A375 (cell line): ENCODE data around the gene OR5AR1. TPM values are rescaled to one million over a fixed set of nuclear protein-coding genes. Genes with fewer than 3 reads are reported as not detected.

Experiments
- small RNA-seq: library from RNA; depleted of rRNA; stranded (forward); fragments of <200 nt; gene quantifications from one replicate; pipeline ENCODE3, GENCODE V24; 2014
- total RNA-seq: library from RNA; depleted of rRNA; stranded (reverse); fragments of >200 nt; shearing (Covaris generic); gene quantifications from 2 replicates; pipeline ENCODE4 v1.2.3, GENCODE V29; 2014; rRNA removed

OR5AR1 gene
- not detected in 2 replicates for total RNA-seq

GRCh38 chr11:56663386-56663785, at the start of gene OR5AR1:
Gene OR5AR1, plus strand, starts transcription at chr11:56663686. Its CDS starts 0 bp downstream, at chr11:56663686.

GRCh38 chr11:56642339-56642738, 21.1 kb upstream of the OR5AR1 start, which contains the start of gene OR5AP2:
Gene OR5AP2, minus strand, starts transcription at chr11:56642439. Its CDS starts 0 bp downstream, at chr11:56642439.

GRCh38 chr11:56698795-56699194, 35.3 kb downstream of the OR5AR1 start, which contains the start of gene OR9G1:
Gene OR9G1, plus strand, starts transcription at chr11:56699095. Its CDS starts 1,293 bp downstream, at chr11:56700388.

Small RNAs within 50 kb of the gene (small RNA-seq; reads per million reads assigned to genes)
- not detected for gene AP004245.1

Other genes starting within 250 kb of the OR5AR1 start
- not detected in 2 replicates for gene OR5M3, start 190.3 kb upstream of the OR5AR1 start, total RNA-seq
- not detected in 2 replicates for gene OR5M8, start 172.3 kb upstream of the OR5AR1 start, total RNA-seq
- gene OR5M11, start 120.4 kb upstream of the OR5AR1 start, total RNA-seq: not detected in 2 replicates
- gene OR5M10, start 86.0 kb upstream of the OR5AR1 start, total RNA-seq: not detected in 2 replicates
- not detected in 2 replicates for gene OR5M1, start 48.8 kb upstream of the OR5AR1 start, total RNA-seq
- not detected in 2 replicates for gene OR5AP2, start 21.2 kb upstream of the OR5AR1 start, total RNA-seq
- not detected in 2 replicates for gene OR9G1, start 35.4 kb downstream of the OR5AR1 start, total RNA-seq
- not detected in 2 replicates for gene OR9G4, start 85.0 kb downstream of the OR5AR1 start, total RNA-seq